ENCODE measurements around the gene CASP10. TPM values are rescaled to one million over a fixed set of nuclear protein-coding genes. Genes with fewer than 3 reads are reported as not detected.
"Not testable (repeated sequence)": the region's sequence is repeated elsewhere in the genome, so short reads cannot be mapped to it uniquely, and the experiment has no call there.

Gene CASP10
- polyA plus RNA-seq, 1 of the 3 experiments (the other 2 are of a cell fraction), result 0.12 TPM

GRCh38 chr2:201138401-201138970 lies 44.5 kb upstream of the CASP10 start:
- peaks cover 3% of the 10 kb centered on the region for H3F3A ChIP-seq (replicated peaks; ENCODE audit: insufficient read depth)
- no peak overlapping the region for H2AFZ ChIP-seq (ENCODE audit: low read depth)
- H3K9ac ChIP-seq, result no peak overlapping the region
- H3K36me3 ChIP-seq (replicated peaks in 1 of 2; ENCODE audit: control insufficient read depth in 1 of 2, insufficient read depth in 2 of 2, low read length in 1 of 2), result peaks cover 33 to 53% of the 10 kb centered on the region in 2 experiments
- H3K4me1 ChIP-seq (ENCODE audit: control insufficient read depth in 1 of 2, insufficient read depth in 2 of 2, low read depth in 1 of 2, low read length in 1 of 2), result no peaks in the 10 kb centered on the region
- DNase-seq, result no peak
- no peaks in the 10 kb centered on the region for H3K9me3 ChIP-seq
- CTCF ChIA-PET, result no interaction called here
- H3K9me2 ChIP-seq, result no peaks in the 10 kb centered on the region
- H3K4me2 ChIP-seq, result no peak overlapping the region
- TF ChIP-seq EP300 (IDR thresholded peaks at IDR 0.05; ENCODE audit: borderline replicate concordance in 1 of 2, low read depth in 1 of 2, low read length in 1 of 2) (no peak), SMC3 (IDR thresholded peaks at IDR 0.05; ENCODE audit: low read depth, low read length) (no peak), JUND (IDR thresholded peaks at IDR 0.05) (no peak), SIN3A (IDR thresholded peaks at IDR 0.05; ENCODE audit: borderline replicate concordance, low read depth, low read length) (no peak), EZH2phosphoT487 (IDR thresholded peaks at IDR 0.05; ENCODE audit: borderline replicate concordance, low read depth) (no peak), RCOR1 (IDR thresholded peaks at IDR 0.05; ENCODE audit: low read length) (no peak), NRF1 (IDR thresholded peaks at IDR 0.05; ENCODE audit: low read depth, low read length) (no peak), FOSL2 (IDR thresholded peaks at IDR 0.05; ENCODE audit: borderline replicate concordance, low read depth) (no peak), GABPA (IDR thresholded peaks at IDR 0.05; ENCODE audit: low read depth) (no peak), IRF3 (IDR thresholded peaks at IDR 0.05; ENCODE audit: low read depth, low read length) (no peak)
- TF ChIP-seq, protein P1, sequence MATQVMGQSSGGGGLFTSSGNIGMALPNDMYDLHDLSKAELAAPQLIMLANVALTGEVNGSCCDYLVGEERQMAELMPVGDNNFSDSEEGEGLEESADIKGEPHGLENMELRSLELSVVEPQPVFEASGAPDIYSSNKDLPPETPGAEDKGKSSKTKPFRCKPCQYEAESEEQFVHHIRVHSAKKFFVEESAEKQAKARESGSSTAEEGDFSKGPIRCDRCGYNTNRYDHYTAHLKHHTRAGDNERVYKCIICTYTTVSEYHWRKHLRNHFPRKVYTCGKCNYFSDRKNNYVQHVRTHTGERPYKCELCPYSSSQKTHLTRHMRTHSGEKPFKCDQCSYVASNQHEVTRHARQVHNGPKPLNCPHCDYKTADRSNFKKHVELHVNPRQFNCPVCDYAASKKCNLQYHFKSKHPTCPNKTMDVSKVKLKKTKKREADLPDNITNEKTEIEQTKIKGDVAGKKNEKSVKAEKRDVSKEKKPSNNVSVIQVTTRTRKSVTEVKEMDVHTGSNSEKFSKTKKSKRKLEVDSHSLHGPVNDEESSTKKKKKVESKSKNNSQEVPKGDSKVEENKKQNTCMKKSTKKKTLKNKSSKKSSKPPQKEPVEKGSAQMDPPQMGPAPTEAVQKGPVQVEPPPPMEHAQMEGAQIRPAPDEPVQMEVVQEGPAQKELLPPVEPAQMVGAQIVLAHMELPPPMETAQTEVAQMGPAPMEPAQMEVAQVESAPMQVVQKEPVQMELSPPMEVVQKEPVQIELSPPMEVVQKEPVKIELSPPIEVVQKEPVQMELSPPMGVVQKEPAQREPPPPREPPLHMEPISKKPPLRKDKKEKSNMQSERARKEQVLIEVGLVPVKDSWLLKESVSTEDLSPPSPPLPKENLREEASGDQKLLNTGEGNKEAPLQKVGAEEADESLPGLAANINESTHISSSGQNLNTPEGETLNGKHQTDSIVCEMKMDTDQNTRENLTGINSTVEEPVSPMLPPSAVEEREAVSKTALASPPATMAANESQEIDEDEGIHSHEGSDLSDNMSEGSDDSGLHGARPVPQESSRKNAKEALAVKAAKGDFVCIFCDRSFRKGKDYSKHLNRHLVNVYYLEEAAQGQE (IDR thresholded peaks at IDR 0.05; ENCODE audit: low read depth, low read length), result no peak
- TF ChIP-seq, protein P2, sequence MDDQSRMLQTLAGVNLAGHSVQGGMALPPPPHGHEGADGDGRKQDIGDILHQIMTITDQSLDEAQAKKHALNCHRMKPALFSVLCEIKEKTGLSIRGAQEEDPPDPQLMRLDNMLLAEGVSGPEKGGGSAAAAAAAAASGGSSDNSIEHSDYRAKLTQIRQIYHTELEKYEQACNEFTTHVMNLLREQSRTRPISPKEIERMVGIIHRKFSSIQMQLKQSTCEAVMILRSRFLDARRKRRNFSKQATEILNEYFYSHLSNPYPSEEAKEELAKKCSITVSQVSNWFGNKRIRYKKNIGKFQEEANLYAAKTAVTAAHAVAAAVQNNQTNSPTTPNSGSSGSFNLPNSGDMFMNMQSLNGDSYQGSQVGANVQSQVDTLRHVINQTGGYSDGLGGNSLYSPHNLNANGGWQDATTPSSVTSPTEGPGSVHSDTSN (IDR thresholded peaks at IDR 0.05), result no peak
- TF ChIP-seq, protein P3, sequence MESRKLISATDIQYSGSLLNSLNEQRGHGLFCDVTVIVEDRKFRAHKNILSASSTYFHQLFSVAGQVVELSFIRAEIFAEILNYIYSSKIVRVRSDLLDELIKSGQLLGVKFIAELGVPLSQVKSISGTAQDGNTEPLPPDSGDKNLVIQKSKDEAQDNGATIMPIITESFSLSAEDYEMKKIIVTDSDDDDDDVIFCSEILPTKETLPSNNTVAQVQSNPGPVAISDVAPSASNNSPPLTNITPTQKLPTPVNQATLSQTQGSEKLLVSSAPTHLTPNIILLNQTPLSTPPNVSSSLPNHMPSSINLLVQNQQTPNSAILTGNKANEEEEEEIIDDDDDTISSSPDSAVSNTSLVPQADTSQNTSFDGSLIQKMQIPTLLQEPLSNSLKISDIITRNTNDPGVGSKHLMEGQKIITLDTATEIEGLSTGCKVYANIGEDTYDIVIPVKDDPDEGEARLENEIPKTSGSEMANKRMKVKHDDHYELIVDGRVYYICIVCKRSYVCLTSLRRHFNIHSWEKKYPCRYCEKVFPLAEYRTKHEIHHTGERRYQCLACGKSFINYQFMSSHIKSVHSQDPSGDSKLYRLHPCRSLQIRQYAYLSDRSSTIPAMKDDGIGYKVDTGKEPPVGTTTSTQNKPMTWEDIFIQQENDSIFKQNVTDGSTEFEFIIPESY (IDR thresholded peaks at IDR 0.05; ENCODE audit: borderline replicate concordance, low read depth), result no peak
- H4K20me1 ChIP-seq (ENCODE audit: insufficient read depth), result no peaks in the 10 kb centered on the region
- H3K79me2 ChIP-seq (ENCODE audit: insufficient read depth), result peaks cover 60% of the 10 kb centered on the region
- H3K27me3 ChIP-seq (ENCODE audit: insufficient read depth), result no peaks in the 10 kb centered on the region
- 93% methylated on average over 15 of the region's 15 CpGs for WGBS (ENCODE audit: low lambda C conversion rate)
- H3K27ac ChIP-seq (ENCODE audit: low read depth in 2 of 2, low read length in 1 of 2), result no peak overlapping the region
- POLR2A ChIA-PET, result no interaction called here
- no peak overlapping the region for H3K4me3 ChIP-seq (ENCODE audit: low read depth in 2 of 2, low read length in 1 of 2)

DNA sequence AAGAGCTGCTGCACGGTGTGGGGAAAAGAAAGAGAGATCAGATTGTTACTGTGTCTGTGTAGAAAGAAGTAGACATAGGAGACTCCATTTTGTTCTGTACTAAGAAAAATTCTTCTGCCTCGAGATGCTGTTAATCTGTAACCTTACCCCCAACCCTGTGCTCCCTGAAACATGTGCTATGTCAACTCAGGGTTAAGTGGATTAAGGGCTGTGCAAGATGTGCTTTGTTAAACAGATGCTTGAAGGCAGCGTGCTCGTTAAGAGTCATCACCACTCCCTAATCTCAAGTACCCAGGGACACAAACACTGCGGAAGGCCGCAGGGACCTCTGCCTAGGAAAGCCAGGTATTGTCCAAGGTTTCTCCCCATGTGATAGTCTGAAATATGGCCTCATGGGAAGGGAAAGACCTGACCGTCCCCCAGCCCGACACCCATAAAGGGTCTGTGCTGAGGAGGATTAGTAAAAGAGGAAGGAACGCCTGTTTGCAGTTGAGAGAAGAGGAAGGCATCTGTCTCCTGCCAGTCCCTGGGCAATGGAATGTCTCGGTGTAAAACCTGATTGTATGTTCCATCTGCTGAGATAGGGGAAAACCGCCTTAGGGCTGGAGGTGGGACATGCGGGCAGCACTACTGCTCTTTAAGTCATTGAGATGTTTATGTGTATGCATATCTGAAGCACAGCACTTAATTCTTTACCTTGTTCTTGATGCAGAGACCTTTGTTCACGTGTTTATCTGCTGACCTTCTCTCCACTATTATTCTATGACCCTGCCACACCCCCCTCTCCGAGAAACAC lies 43.8 kb upstream of the CASP10 start:
- H3K9me2 ChIP-seq; CTCF ChIA-PET; H3F3A ChIP-seq (replicated peaks; ENCODE audit: insufficient read depth); H2AFZ ChIP-seq (ENCODE audit: low read depth); DNase-seq; H3K27me3 ChIP-seq (ENCODE audit: insufficient read depth); POLR2A ChIA-PET; H3K9me3 ChIP-seq; H3K4me3 ChIP-seq (ENCODE audit: low read depth in 2 of 2, low read length in 1 of 2); H4K20me1 ChIP-seq (ENCODE audit: insufficient read depth); H3K27ac ChIP-seq (ENCODE audit: low read depth in 2 of 2, low read length in 1 of 2); H3K9ac ChIP-seq; H3K4me1 ChIP-seq (ENCODE audit: control insufficient read depth in 1 of 2, insufficient read depth in 2 of 2, low read depth in 1 of 2, low read length in 1 of 2); H3K4me2 ChIP-seq: not testable (repeated sequence)
- Histone ChIP-seq H3K79me2 (ENCODE audit: insufficient read depth) (peaks cover 53% of the 10 kb centered on the region), H3K36me3 (replicated peaks in 1 of 2; ENCODE audit: control insufficient read depth in 1 of 2, insufficient read depth in 2 of 2, low read length in 1 of 2) (peaks cover 33 to 52% of the 10 kb centered on the region in 2 experiments)
- WGBS (ENCODE audit: low lambda C conversion rate), result 92% methylated on average over 13 of the region's 14 CpGs

All from SK-N-SH (cell line).